ENCODE results near the gene RRP1B. TPM values are rescaled to one million over a fixed set of nuclear protein-coding genes. Genes with fewer than 3 reads are reported as not detected.
A peak's percentile ranks its signal among the peaks of the same experiment; 100 is the strongest.
"Not testable (repeated sequence)": the region's sequence is repeated elsewhere in the genome, so short reads cannot be mapped to it uniquely, and the experiment has no call there.

Gene RRP1B, protein sequence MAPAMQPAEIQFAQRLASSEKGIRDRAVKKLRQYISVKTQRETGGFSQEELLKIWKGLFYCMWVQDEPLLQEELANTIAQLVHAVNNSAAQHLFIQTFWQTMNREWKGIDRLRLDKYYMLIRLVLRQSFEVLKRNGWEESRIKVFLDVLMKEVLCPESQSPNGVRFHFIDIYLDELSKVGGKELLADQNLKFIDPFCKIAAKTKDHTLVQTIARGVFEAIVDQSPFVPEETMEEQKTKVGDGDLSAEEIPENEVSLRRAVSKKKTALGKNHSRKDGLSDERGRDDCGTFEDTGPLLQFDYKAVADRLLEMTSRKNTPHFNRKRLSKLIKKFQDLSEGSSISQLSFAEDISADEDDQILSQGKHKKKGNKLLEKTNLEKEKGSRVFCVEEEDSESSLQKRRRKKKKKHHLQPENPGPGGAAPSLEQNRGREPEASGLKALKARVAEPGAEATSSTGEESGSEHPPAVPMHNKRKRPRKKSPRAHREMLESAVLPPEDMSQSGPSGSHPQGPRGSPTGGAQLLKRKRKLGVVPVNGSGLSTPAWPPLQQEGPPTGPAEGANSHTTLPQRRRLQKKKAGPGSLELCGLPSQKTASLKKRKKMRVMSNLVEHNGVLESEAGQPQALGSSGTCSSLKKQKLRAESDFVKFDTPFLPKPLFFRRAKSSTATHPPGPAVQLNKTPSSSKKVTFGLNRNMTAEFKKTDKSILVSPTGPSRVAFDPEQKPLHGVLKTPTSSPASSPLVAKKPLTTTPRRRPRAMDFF
- 63.5 and 66.2 TPM in 2 replicates for total RNA-seq

- DNase-seq (ENCODE audit: low spot score), result peak; percentile 78
- Mint-ChIP-seq H3K27me3 (ENCODE audit: low read depth) (no peaks in the 10 kb centered on the region), H3K9me3 (no peaks in the 10 kb centered on the region), H3K4me3 (ENCODE audit: low read depth) (peak within 1 kb of the TSS; percentile 96), H3K4me1 (ENCODE audit: low read depth) (peaks cover 42% of the 10 kb centered on the region), H3K27ac (peak within 1 kb of the TSS; percentile 90), H3K36me3 (ENCODE audit: low read depth) (peaks cover 41% of the 10 kb centered on the region)
- intact Hi-C loops (cut with micrococcal nuclease), result loop anchor here (10.0 kb wide), 1 partner anchor 685 kb away; the partner anchor contains the start of gene PKNOX1
Measured at GRCh38 chr21:43659136-43660000, at the start of gene RRP1B, which contains the start of gene HSF2BP. Gene RRP1B (plus strand): TSS chr21:43659560. CDS start chr21:43659665, 105 bp downstream. Gene HSF2BP (minus strand): TSS chr21:43659488. CDS start chr21:43658096, 1,392 bp downstream.

GRCh38 chr21:43611598-43612369 lies 47.6 kb upstream of the RRP1B start:
- Mint-ChIP-seq H3K27me3 (ENCODE audit: low read depth) (peaks cover 6% of the 10 kb centered on the region), H3K9me3 (no peaks in the 10 kb centered on the region), H3K27ac (no peak overlapping the region), H3K4me3 (ENCODE audit: low read depth) (no peak overlapping the region), H3K4me1 (ENCODE audit: low read depth) (peaks cover 16% of the 10 kb centered on the region), H3K36me3 (ENCODE audit: low read depth) (no peaks in the 10 kb centered on the region)
- intact Hi-C loops (cut with micrococcal nuclease), result no loop called here
- no peak for DNase-seq (ENCODE audit: low spot score)

DNA sequence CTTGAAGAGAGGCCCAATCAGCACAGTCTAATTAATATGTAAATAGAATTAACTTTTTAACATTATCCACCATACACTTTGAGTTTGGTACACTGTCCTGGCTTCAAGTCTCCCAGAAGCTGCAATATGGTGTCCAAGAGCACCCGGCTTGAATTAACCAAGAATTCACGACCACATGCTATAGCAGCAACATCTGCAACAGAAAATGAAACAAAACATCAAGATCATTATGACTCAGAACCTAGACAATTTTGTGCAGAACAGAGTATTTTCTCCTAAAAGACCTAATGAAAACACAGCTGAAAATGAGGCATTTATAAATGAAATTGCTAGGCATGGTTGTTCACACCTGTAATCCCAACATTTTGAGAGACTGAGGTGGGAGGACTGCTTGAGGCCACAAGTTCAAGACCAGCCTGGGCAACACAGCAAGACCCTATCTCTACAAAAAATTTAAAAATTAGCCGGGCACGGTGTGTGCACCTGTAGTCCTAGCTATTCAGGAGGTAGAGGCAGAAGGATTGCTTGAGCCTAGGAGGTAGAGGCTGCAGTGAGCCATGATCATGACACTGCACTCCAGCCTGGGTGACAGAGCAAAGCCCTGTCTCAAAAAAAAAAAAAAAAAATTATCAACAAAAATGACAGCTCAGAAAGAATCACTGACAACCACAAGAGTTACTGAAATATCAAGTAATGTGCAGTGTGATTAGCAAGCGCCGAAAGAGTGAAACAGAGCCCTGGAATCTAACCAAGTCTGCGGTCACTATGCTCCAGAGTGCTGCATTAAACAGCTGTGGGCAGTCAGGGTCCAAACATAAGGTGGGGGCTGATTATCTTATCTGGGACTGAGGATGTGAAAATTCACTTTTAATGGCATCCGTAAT lies 45.4 kb upstream of the RRP1B start:
- DNase-seq (ENCODE audit: low spot score), result no peak
- H3K27ac Mint-ChIP-seq, result no peak overlapping the region

DNA sequence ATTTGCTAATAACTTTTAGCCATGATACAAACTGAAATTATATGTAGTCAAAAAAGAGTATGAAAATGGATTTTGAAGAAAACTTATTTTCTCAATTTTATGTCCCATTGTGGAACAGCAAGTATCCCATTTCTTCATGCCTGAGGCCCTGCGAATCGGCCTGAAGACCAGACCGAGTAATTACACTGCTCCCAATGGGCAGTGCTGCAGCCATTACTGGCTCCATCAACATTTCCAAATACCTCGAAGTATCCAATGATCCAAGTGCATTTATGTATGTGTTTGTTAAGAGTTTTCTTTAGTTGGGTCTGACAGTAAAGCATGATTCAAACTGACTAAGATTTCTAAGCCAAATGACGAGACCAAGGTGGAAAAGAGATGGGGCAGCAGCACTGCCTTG lies 44.5 kb upstream of the RRP1B start:
- Mint-ChIP-seq H3K4me1 (ENCODE audit: low read depth) (peaks cover 12% of the 10 kb centered on the region), H3K4me3 (ENCODE audit: low read depth) (no peak overlapping the region), H3K27ac (no peak overlapping the region), H3K9me3 (peaks cover under 1% of the 10 kb centered on the region), H3K27me3 (ENCODE audit: low read depth) (peaks cover 2% of the 10 kb centered on the region), H3K36me3 (ENCODE audit: low read depth) (no peaks in the 10 kb centered on the region)
- no peak for DNase-seq (ENCODE audit: low spot score)
- intact Hi-C loops (cut with micrococcal nuclease), result no loop called here

More for the DNA sequence above, 45.4 kb upstream of the RRP1B start:
- no peak overlapping the region for H3K4me3 Mint-ChIP-seq (ENCODE audit: low read depth)
- peaks cover 12% of the 10 kb centered on the region for H3K4me1 Mint-ChIP-seq (ENCODE audit: low read depth)
- no peaks in the 10 kb centered on the region for H3K36me3 Mint-ChIP-seq (ENCODE audit: low read depth)
- H3K27me3 Mint-ChIP-seq (ENCODE audit: low read depth), result peaks cover 3% of the 10 kb centered on the region
- intact Hi-C loops (cut with micrococcal nuclease), result no loop called here
- no peaks in the 10 kb centered on the region for H3K9me3 Mint-ChIP-seq

DNA sequence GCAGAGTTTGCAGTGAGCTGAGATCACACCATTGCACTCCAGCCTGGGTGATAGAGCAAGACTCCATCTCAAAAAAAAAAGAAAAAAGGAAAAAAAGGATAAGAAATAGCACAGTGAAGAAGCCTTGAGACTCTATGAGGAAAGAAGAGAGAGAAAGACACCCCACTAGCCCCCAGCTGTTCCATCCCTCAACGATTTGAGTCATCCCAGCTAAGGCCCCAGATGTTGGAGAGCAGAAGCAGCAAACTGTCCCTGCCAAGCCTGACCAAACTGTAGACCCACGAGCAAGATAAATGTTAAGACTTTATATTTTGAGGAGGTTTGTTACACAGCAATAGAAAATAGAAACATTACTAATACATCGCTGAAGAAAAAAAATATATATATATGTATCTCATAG lies 42.5 kb upstream of the RRP1B start:
- DNase-seq (ENCODE audit: low spot score); H3K36me3 Mint-ChIP-seq (ENCODE audit: low read depth); H3K27me3 Mint-ChIP-seq (ENCODE audit: low read depth); H3K4me3 Mint-ChIP-seq (ENCODE audit: low read depth); H3K27ac Mint-ChIP-seq; intact Hi-C loops (cut with micrococcal nuclease); H3K9me3 Mint-ChIP-seq: not testable (repeated sequence)
- H3K4me1 Mint-ChIP-seq (ENCODE audit: low read depth), result peaks cover 15% of the 10 kb centered on the region

- Mint-ChIP-seq H3K4me3 (ENCODE audit: low read depth) (no peak overlapping the region), H3K36me3 (ENCODE audit: low read depth) (no peaks in the 10 kb centered on the region), H3K27ac (no peak overlapping the region), H3K27me3 (ENCODE audit: low read depth) (peaks cover 6% of the 10 kb centered on the region), H3K4me1 (ENCODE audit: low read depth) (peaks cover 3% of the 10 kb centered on the region), H3K9me3 (peaks cover 9% of the 10 kb centered on the region)
- DNase-seq (ENCODE audit: low spot score), result no peak
- intact Hi-C loops (cut with micrococcal nuclease), result no loop called here
Measured at GRCh38 chr21:43618940-43619339, 40.4 kb upstream of the RRP1B start.

DNA sequence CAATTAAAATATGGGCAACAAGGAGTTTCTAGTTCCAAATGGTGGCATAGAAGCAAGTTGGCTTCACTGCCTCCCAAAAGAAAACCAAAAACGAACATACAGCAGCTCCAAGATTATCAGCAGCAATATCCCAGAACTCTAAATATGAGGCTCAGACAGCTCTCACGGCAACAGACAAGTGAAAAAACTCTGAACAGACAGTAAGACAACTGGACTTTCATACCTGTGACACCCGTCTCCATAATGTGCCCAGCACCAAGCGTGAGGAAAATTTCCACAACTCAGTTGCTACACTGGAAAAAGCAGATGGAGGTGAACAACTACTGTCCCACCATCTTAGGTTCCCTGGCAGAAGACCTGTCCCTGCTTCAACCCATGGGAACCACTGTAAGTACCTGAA lies 40.0 kb upstream of the RRP1B start:
- peaks cover 6% of the 10 kb centered on the region for H3K27me3 Mint-ChIP-seq (ENCODE audit: low read depth)
- no peak overlapping the region for H3K27ac Mint-ChIP-seq
- intact Hi-C loops (cut with micrococcal nuclease), result no loop called here
- no peak for DNase-seq (ENCODE audit: low spot score)
- no peak overlapping the region for H3K4me3 Mint-ChIP-seq (ENCODE audit: low read depth)
- H3K4me1 Mint-ChIP-seq (ENCODE audit: low read depth), result peaks cover 2% of the 10 kb centered on the region
- H3K9me3 Mint-ChIP-seq, result peaks cover 9% of the 10 kb centered on the region
- H3K36me3 Mint-ChIP-seq (ENCODE audit: low read depth), result no peaks in the 10 kb centered on the region

DNA sequence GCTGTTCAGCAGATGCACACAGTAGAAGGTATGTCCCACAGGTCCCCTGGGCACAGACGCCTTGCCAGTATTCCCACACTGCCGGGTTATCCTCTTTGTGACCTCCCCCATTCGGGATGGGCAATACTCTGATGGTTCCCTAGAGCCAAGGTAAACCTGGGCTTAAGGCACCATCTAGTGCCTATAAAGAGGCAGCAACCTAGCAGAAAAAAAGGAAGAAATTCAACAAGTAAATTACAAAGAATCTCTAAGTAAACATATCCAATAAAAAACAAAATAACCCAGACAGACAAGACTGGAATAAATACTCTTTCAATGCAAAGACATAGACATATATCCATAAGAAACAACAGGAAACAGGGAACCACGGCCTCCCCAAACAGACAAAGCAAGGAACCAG lies 39.5 kb upstream of the RRP1B start:
- no peak for DNase-seq (ENCODE audit: low spot score)
- H3K36me3 Mint-ChIP-seq (ENCODE audit: low read depth), result no peaks in the 10 kb centered on the region
- no peak overlapping the region for H3K4me3 Mint-ChIP-seq (ENCODE audit: low read depth)
- H3K9me3 Mint-ChIP-seq, result peaks cover 9% of the 10 kb centered on the region
- H3K4me1 Mint-ChIP-seq (ENCODE audit: low read depth), result peaks cover 2% of the 10 kb centered on the region
- H3K27me3 Mint-ChIP-seq (ENCODE audit: low read depth), result peaks cover 8% of the 10 kb centered on the region
- H3K27ac Mint-ChIP-seq, result no peak overlapping the region
- intact Hi-C loops (cut with micrococcal nuclease), result no loop called here

- Mint-ChIP-seq H3K36me3 (ENCODE audit: low read depth) (no peaks in the 10 kb centered on the region), H3K4me1 (ENCODE audit: low read depth) (peaks cover 2% of the 10 kb centered on the region), H3K27ac (no peak overlapping the region), H3K4me3 (ENCODE audit: low read depth) (no peak overlapping the region), H3K9me3 (peaks cover 9% of the 10 kb centered on the region), H3K27me3 (ENCODE audit: low read depth) (peaks cover 17% of the 10 kb centered on the region)
- DNase-seq (ENCODE audit: low spot score), result no peak
- intact Hi-C loops (cut with micrococcal nuclease), result no loop called here
Measured at GRCh38 chr21:43622796-43623195, 36.6 kb upstream of the RRP1B start.

GRCh38 chr21:43623588-43623987 lies 35.8 kb upstream of the RRP1B start:
- intact Hi-C loops (cut with micrococcal nuclease), result no loop called here

GRCh38 chr21:43624339-43624738 lies 35.0 kb upstream of the RRP1B start:
- no peaks in the 10 kb centered on the region for H3K36me3 Mint-ChIP-seq (ENCODE audit: low read depth)
- DNase-seq (ENCODE audit: low spot score), result no peak
- H3K9me3 Mint-ChIP-seq, result peaks cover 9% of the 10 kb centered on the region
- no peak overlapping the region for H3K27ac Mint-ChIP-seq
- peaks cover 22% of the 10 kb centered on the region for H3K27me3 Mint-ChIP-seq (ENCODE audit: low read depth)
- H3K4me1 Mint-ChIP-seq (ENCODE audit: low read depth), result peaks cover 2% of the 10 kb centered on the region
- intact Hi-C loops (cut with micrococcal nuclease), result no loop called here
- H3K4me3 Mint-ChIP-seq (ENCODE audit: low read depth), result no peak overlapping the region

More at GRCh38 chr21:43623588-43623987, 35.8 kb upstream of the RRP1B start:
- Mint-ChIP-seq H3K27me3 (ENCODE audit: low read depth) (peaks cover 22% of the 10 kb centered on the region), H3K4me1 (ENCODE audit: low read depth) (peaks cover 2% of the 10 kb centered on the region), H3K27ac (no peak overlapping the region), H3K9me3 (peaks cover 9% of the 10 kb centered on the region), H3K36me3 (ENCODE audit: low read depth) (no peaks in the 10 kb centered on the region), H3K4me3 (ENCODE audit: low read depth) (no peak overlapping the region)
- DNase-seq (ENCODE audit: low spot score), result no peak

Data from activated T-helper 2 cell treated with anti-CD3 and anti-CD28 coated beads, Interferon-gamma antibody, Interleukin-2, Interleukin-4, amounts not matched to agents 10 μg/mL and 5 μg/mL and 100 μg/mL, durations not matched to agents 14 hours and 24 hours and 36 hours (primary cell).